Endodermal cell (in vitro differentiated cells): Measurements from ENCODE around the gene UBA5. TPM values are rescaled to one million over a fixed set of nuclear protein-coding genes. Genes with fewer than 3 reads are reported as not detected.

Experiments
- DNase-seq: peaks from one replicate; pipeline ENCODE4 v3.0.0-alpha.2; 2017
- H3K27ac ChIP-seq: 2 replicates; pipeline ENCODE4 v1.5.1; 2013; ENCODE audit warnings: mild to moderate bottlenecking, low read depth, low read length, moderate library complexity
- H3K27me3 ChIP-seq: 2 replicates; pipeline ENCODE4 v1.6.1; 2013; ENCODE audit warnings: mild to moderate bottlenecking, low read length, moderate library complexity; ENCODE audit not compliant: insufficient read depth, control insufficient read depth, poor library complexity, severe bottlenecking
- H3K36me3 ChIP-seq: 2 replicates; pipeline ENCODE4 v1.7.0; 2013; ENCODE audit warnings: mild to moderate bottlenecking, low read length, moderate library complexity; ENCODE audit not compliant: control insufficient read depth, insufficient read depth
- H3K4me1 ChIP-seq: one replicate; pipeline ENCODE4 v1.7.0; 2013; ENCODE audit warnings: low read length; ENCODE audit not compliant: control insufficient read depth, insufficient read depth
- H3K4me3 ChIP-seq: 2 replicates; pipeline ENCODE4 v1.5.1; 2013; ENCODE audit warnings: mild to moderate bottlenecking, low read length, moderate library complexity
- H3K9ac ChIP-seq: 2 replicates; pipeline ENCODE4 v1.6.1; 2013; ENCODE audit warnings: mild to moderate bottlenecking, low read length, moderate library complexity; ENCODE audit not compliant: poor library complexity, severe bottlenecking; ENCODE audit errors: extremely low read depth
- H3K9me3 ChIP-seq: 2 replicates; pipeline ENCODE4 v1.6.1; 2013; ENCODE audit warnings: mild to moderate bottlenecking, low read length, moderate library complexity; ENCODE audit not compliant: control insufficient read depth
- H3K27ac Mint-ChIP-seq: 2 replicates; pipeline ENCODE4 v1.8.0; 2020; ENCODE audit warnings: mixed read lengths
- H3K27me3 Mint-ChIP-seq: 2 replicates; pipeline ENCODE4 v1.8.0; 2021; ENCODE audit warnings: mild to moderate bottlenecking, mixed read lengths; ENCODE audit not compliant: insufficient read depth
- H3K36me3 Mint-ChIP-seq: 2 replicates; pipeline ENCODE4 v1.8.0; 2020; ENCODE audit warnings: low read depth, mixed read lengths
- H3K4me1 Mint-ChIP-seq: 2 replicates; pipeline ENCODE4 v1.8.0; 2020; ENCODE audit warnings: mixed read lengths
- H3K4me3 Mint-ChIP-seq: 2 replicates; pipeline ENCODE4 v1.8.0; 2020; ENCODE audit warnings: mild to moderate bottlenecking, moderate library complexity, mixed read lengths
- H3K9me3 Mint-ChIP-seq: 2 replicates; pipeline ENCODE4 v1.8.0; 2020; ENCODE audit warnings: mild to moderate bottlenecking, mixed read lengths
- CTCF ChIP-seq: fragments of 200-600 bp; sonication (generic); conservative IDR thresholded peaks from 2 replicates; pipeline ENCODE4 v1.5.0; 2021; ENCODE audit warnings: antibody characterized with exemption, mild to moderate bottlenecking
- WGBS, 2 experiments: methylation state at CpG; one replicate each; pipeline versions ENCODE4 v1.1.5 to v1.1.7; 2013; ENCODE audit warnings: missing lambda C conversion rate in 2 of 2, mixed read lengths in 1 of 2; ENCODE audit not compliant: insufficient coverage in 1 of 2, insufficient read length in 1 of 2; 5-methylcytosine and 5-hydroxymethylcytosine counted together
- total RNA-seq, 2 donors: library from RNA; stranded (reverse); fragmentation: NEBNext Ultra II Directional in 1 of 2; extraction: Animal tissue kit (Norgen Biotek cat#: 25700) in 1 of 2; gene quantifications; 2 replicates in 1 of 2; 3 replicates in 1 of 2; pipeline ENCODE4 v1.2.1, GENCODE V29; 2021

UBA5 gene
- total RNA-seq, 2 donors from 2014 or later = 46.1 to 58.4 TPM

DNA sequence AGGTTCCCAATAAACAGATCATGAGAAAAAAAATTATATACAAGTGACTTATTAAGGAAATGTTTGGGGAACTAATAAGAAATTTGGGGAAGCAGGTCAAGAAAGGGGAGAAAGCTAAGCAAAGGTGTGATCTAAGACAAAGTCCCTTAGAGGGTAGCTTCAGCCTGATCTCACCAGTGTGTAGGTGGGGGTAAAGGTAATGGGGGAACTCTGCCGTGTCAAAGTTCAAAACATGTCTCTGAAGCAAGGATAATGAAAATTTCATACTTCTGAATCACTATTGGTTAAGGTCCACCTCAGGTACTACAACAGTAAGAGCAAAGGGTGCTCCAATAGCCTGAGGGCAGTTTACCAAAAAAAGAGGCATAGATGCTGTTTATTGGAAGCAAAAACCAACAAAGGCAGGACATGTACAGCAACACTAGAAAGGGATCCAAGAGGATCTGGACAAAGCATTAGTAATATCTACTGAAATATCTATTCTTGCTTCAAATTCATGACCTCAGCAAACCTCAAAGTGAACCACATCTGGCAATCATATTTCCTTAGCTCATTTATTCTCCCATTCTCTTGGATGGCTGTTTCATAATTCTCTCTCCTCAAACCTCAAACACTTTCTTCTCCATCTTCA, 7.4 kb upstream of the UBA5 start:
- no peaks in the 10 kb centered on the region for H3K27me3 ChIP-seq
- Mint-ChIP-seq H3K36me3 (no peaks in the 10 kb centered on the region), H3K27ac (no peak overlapping the region), H3K9me3 (no peaks in the 10 kb centered on the region), H3K4me1 (peaks cover 24% of the 10 kb centered on the region), H3K4me3 (no peak overlapping the region), H3K27me3 (no peaks in the 10 kb centered on the region)
- peaks cover 3% of the 10 kb centered on the region for H3K9me3 ChIP-seq
- H3K4me1 ChIP-seq = peaks cover 9% of the 10 kb centered on the region
- WGBS, 2 experiments = 100% methylated on average over 1 of the region's 1 CpG; no CpG with 5 or more reads in 1 of the 2 experiments
- H3K27ac ChIP-seq = no peak overlapping the region
- H3K4me3 ChIP-seq = no peak overlapping the region
- no peak for DNase-seq
- H3K9ac ChIP-seq = no peak overlapping the region
- no peak for TF ChIP-seq CTCF
- H3K36me3 ChIP-seq = no peaks in the 10 kb centered on the region

DNA sequence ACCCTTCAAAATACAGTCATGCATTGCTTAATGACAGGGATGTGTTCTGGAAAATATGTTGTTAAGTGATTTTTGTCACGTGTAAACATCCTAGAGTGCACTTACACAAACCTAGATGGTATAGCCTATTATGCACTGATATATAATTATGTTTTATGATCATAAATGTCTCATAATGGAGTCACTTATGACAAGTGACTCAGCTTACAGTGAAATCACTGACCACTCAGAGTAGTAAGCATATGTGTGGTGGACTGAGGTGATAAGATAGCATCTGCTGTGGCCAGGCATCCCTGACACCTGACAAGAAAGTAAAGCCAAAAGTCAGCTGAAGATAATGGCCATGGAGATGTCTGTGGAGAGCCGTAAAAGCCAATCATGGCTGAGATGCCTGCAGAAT, 5.9 kb upstream of the UBA5 start:
- H3K27me3 ChIP-seq = no peaks in the 10 kb centered on the region
- no peak for TF ChIP-seq CTCF
- Mint-ChIP-seq H3K27ac (no peak overlapping the region), H3K36me3 (no peaks in the 10 kb centered on the region), H3K4me1 (peaks cover 21% of the 10 kb centered on the region), H3K27me3 (no peaks in the 10 kb centered on the region), H3K4me3 (no peak overlapping the region), H3K9me3 (no peaks in the 10 kb centered on the region)
- peaks cover 9% of the 10 kb centered on the region for H3K4me1 ChIP-seq
- no peak overlapping the region for H3K9ac ChIP-seq
- no peak overlapping the region for H3K4me3 ChIP-seq
- H3K36me3 ChIP-seq = no peaks in the 10 kb centered on the region
- WGBS, 2 experiments = 83 to 100% methylated on average over 1 of the region's 2 CpGs
- DNase-seq = no peak
- no peaks in the 10 kb centered on the region for H3K9me3 ChIP-seq
- H3K27ac ChIP-seq = no peak overlapping the region

DNA sequence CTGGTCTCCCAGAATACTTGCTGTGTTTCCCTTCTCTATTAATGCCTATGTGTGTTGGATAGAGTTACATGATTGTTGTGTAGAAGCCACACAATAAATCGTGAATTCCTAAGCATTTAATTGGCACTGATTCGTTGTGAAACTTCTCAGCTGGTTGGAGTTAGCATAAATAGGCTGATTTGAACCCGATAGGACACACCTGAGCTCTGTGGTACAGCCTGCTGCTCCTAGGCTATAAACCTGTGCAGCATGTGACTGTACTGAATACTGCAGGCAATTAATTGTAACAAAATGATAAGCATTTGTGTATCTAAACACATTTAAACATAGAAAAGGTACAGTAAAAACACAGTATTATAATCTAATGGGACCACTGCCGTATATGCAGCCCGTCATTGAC, 5.4 kb upstream of the UBA5 start:
- Histone ChIP-seq H3K27me3 (no peaks in the 10 kb centered on the region), H3K9ac (no peak overlapping the region), H3K27ac (no peak overlapping the region), H3K9me3 (no peaks in the 10 kb centered on the region), H3K36me3 (no peaks in the 10 kb centered on the region), H3K4me1 (peaks cover 5% of the 10 kb centered on the region), H3K4me3 (no peak overlapping the region)
- WGBS, 2 experiments = 92 to 100% methylated on average over 4 to 5 of the region's 5 CpGs
- H3K27ac Mint-ChIP-seq = no peak overlapping the region
- H3K9me3 Mint-ChIP-seq = no peaks in the 10 kb centered on the region
- H3K36me3 Mint-ChIP-seq = no peaks in the 10 kb centered on the region
- TF ChIP-seq CTCF = no peak
- no peak for DNase-seq
- H3K4me3 Mint-ChIP-seq = no peak overlapping the region
- H3K27me3 Mint-ChIP-seq = no peaks in the 10 kb centered on the region
- H3K4me1 Mint-ChIP-seq = peaks cover 16% of the 10 kb centered on the region
